GM19452 (cell line): ENCODE results near the gene MALL.
"Not testable (repeated sequence)": the region's sequence is repeated elsewhere in the genome, so short reads cannot be mapped to it uniquely, and the experiment has no call there.

ENCODE experiments used
- ATAC-seq: cut with Tn5 transposase; IDR thresholded peaks from one replicate; pipeline ENCODE4 v1.9.1; 2021; ENCODE audit not compliant: unreplicated experiment

The MALL gene

DNA sequence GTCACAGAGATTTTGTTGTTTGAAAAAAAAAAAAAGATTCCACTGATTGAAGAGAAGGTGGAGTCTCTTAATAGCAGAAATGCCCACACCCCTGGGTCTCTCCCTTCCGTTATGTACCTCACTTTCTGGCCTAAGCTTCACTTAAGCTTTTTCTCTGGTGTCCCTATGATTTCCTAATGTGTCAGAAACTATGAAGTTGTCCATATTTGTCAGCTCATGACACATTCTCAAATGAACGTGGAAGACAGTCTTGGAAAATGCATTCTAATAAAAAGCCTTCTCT lies 5.4 kb upstream of the MALL start:
- ATAC-seq: no peak

DNA sequence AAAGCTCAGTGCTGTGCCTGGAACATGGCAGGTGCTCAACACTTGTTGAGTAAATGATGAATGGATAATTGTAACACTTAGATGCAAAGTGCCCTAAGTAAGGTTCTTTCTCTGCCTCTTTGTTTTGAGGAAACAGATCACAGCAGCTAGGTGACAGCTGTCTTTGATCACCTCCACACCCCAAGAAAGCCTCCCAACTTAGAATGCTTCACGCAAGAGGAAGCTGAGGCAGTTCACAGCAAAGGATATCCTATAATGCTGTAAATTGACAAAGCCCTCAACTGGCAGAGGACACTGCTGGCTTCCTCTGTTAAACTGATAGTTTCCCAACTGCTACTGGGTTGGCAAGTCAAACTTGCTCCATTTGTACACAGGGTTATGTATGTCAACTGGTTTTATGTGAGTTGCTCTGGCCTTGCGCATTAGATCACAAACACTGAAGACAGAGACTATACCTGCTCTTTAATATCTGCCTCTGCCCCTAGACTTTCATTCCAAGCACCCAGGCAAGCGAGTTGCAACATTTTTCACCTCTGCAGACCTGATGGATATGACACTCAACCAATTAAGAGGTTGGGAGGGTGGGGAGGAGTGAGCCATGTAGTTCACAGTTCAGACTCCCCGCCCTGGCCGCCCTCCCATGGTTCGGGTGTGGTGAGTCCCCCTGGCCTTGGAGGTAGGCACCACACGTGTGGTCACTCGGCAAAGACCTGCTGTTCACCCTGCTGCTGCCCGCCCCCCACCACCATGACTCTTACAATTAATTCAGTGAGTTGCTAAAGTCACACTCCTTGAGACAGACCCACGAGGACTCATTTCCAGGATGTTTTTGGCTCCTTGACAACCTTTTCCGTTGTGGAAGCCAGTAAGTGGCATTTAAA lies 4.8 kb upstream of the MALL start:
- ATAC-seq: no peak

DNA sequence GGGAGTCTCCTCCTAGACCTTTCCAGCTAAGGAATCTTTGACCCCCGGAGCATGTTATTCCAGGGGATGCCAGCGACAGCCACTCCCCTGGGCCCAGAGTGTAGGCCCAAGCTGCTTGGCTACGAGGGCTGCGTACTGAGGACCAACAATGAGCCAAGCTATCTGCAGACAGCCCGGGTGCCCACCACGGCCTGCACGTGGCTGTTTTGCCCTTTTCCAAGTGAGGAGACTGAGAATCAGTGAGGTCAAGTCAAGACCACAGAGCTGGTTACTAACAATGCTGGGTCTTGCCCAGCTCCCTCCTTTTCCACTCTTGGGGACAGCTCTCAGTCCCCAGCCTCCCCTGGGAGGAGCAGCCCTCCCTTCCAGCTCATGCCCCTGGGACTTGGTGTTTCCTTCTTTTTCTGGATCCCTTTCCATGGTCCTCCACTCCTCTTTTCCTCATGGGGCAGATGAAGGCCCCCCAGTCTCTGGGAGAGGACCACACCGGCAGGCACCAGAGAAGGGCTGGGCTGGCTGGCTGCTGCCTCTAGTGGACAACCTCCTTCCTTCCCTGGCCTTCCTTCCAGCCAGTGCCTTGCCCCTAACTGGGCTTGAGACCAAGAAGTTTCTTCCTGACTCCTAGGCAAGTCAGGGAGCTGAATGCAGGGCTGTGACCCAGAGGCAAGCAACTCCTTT lies 550 bp upstream of the MALL start:
- ATAC-seq: no peak

DNA sequence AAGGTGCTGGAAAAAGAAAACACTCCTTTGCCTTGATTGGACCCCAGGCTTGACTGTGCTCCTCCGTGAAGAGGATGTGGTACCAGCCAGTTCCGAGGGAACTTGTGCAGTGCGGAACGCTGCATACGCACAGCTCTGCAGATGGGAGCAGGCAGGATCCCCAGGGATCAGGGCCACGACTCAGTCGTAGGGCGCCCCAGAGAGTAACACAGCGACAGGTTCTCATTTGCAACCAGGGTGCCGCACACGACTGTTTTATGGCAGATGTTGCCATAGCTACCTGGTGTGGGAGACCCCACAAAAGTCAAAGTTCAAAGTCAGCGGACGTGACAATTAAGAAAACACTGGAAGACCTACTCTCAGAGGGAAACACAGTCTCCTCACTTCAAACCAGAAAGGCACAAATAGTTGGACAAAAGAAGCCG lies 779 bp downstream of the MALL start:
- ATAC-seq: no peak

DNA sequence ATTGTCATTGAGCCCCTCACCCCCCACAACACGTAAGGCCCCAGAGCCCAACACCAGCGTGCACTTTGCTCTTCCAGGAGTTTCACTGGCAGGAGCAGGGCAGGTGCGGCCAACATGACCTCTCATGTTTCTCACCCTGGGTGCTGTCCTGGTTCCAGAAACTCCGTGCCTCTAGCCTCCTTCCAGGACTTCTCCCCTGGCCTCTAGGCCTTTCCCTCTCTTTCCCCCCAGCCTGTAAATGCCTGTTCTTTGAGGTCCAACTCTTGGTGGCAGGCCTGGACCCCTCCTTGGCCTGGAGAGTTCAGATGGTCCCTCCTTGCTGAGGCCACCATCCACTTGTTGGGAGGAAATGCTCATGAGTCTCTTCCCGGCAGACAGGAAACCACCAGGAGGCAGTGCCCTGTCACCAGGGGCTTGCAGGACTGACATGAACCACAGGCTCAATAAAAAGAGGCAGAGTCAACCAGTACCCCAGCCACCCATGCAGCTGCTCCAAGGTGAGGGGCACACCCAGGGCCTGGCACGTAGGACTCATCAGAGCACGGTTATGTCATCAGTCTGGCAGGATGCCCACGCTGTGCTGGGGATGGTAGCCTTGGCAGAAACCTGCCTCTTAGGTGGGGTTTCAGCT lies 1.5 kb downstream of the MALL start:
- ATAC-seq: no peak

DNA sequence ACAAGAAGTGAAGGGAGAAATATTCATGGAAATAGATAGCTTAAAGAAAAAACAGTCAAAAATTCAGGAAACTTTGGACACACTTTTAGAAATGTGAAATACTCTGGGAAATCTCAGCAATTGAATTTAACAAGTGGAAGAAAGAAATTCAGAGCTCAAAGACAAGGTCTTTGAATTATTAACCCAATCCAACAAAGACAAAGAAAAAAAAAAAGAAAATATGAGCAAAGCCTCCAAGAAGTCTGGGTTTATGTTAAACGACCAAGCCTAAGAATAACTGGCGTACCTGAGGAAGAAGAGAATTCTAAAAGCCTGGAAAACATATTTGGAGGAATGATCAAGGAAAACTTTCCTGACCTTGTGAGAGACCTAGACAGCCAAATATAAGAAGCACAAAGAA lies 7.3 kb downstream of the MALL start:
- not testable (repeated sequence) for ATAC-seq

DNA sequence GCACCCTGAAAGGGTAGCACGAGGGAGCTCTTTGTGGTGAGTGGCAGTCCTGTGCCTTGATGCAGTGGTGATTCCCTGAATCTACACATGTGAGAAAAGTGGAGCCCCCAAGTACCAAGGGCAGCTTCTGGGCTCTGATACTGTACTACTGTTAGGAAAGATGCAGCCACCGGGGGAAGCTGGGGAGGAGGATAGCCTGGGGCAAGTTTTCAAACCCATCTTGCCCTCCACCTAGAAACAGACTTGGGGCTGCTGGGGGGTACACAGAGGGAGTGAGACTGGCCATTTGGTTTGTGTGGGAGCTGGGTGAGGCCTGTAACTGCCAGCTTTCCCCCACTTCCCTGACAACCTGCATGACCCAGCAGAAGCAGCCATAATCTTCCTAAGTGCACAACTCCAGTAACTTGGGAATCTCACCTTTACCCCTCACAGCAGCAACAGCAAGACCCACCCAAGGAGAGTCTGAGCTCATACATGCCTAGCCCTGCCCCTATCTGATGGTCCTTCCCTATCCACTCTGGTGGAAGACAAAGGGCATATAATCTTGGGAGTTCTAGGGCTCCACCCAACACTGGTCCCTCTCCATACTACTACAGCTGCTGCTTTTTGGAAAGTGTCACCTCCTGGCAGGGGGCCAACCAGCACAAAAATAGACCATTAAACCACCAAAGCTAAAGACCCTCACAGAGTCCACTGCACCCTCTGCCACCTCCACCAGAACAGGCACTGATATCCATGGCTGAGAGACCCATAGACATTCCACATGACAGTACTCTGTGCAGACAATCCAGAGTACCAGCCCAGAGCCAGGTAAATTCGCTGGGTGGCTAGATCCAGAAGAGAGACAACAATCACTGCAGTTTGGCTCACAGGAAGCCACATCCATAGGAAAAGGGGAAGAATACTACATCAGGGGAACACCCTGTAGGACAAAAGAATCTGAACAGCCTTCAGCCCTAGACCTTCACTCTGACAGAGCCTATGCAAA lies 8.2 kb downstream of the MALL start:
- ATAC-seq: no peak

DNA sequence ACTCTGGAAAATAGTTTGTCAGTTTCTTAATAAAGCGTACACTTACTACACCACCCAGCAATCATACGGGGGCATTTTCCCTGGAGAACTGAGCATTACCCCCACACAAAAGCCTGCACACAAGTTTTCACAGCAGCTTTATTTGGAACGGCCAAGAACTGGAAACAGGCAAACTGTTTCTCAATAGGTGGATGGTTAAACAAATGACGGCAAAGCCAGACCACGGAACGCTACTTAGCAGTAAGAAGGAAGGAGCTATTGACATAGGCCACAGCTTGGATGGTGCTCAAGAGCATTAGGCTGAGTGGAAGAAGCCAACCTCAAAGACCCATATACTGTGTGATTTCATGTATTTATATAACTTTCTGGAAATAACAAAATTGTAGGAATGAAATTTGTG lies 9.0 kb downstream of the MALL start:
- no peak for ATAC-seq

DNA sequence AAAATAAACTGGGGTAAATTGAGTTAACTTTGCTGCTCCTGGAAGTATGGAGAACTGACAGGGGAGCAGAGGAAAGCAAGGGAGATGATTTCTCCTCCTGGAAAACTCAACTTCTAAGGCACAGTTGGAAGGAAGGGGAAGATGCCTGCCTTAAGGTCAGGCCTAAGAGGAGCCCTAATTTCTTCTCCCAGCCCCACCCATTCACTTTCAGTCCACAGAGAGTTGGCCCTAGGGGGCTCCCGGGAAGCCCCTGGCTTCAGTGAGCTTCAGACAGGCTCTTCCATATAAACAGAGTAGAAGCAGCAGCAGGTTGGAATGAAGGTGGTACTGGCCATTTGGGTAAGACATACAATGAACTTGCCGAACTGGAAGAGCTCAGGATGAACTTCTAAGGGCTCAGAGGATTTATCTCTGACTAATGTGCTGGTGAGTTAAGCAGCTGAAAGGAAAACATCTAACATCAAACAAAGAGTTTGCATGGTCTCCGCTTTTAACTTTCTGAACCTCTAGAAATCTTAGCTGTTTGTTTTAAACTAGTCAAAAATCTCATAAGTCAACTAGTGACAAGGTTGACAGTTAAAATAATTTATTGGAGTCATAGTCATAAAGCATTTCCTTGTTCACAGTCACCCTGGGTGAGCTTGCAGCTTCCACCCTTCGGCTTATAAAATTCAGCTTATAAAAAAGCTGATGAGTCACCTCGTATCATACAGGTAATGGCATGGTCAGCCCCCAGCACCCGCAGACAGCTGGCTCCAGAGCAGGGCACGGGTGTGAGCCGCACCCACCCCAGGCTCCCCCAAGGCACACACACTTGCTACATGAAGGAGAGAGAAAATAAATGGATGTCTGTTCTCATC lies 9.8 kb downstream of the MALL start:
- ATAC-seq: no peak

DNA sequence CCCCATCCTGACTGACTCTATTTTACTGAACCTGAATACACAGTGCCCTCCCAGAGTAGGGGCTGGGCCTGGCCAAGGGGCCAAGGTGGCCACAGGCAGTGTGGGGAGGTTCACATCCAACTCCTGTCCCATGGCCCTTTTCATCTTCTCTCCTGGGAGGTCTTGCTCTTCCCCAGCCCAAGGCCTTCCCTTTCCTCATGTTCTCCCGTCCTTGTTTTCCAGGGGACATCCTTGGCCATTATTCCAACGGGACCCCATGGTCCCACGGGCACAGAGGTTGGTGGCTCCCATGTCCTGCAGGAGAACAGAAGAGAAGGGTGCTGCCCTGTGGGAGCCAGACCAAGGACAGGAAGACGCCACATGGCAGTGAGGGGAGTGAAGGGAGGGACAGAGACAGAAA lies 10.4 kb downstream of the MALL start:
- no peak for ATAC-seq

DNA sequence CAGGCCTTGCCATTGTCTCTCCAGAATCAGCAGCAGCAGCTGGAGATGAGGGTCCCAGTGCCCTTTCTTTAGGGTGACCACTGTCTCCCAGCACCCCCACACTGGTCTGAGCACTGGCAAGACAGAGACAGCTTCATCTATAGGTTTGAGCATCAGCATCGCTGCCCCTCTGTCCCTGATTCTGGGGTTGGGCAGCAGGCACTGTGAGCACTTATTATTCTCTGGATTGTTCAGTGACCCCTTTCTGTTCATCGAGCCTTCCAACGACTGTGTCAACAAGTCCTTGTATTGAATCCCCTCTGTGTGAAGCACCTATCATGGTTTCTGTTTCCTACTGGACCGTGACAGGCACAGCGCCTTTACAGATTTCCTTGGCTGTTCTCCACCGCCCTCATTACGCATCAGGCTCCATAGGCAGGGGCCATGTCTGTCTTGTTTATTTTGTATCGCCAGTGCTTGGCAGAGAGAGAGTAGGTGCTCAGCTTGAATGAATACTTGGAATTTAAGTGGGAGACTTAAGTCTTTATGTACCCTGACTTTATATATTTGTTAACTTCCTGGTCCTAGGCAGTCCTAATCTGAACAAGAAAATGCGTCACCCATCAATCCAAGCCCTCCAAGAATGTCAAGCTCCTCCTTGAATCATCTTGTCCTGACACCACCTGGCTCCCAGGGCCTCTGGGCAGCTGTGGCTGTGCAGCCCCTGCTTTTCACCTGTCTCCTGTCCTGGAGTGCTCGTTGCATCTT lies 11.4 kb downstream of the MALL start:
- no peak for ATAC-seq

DNA sequence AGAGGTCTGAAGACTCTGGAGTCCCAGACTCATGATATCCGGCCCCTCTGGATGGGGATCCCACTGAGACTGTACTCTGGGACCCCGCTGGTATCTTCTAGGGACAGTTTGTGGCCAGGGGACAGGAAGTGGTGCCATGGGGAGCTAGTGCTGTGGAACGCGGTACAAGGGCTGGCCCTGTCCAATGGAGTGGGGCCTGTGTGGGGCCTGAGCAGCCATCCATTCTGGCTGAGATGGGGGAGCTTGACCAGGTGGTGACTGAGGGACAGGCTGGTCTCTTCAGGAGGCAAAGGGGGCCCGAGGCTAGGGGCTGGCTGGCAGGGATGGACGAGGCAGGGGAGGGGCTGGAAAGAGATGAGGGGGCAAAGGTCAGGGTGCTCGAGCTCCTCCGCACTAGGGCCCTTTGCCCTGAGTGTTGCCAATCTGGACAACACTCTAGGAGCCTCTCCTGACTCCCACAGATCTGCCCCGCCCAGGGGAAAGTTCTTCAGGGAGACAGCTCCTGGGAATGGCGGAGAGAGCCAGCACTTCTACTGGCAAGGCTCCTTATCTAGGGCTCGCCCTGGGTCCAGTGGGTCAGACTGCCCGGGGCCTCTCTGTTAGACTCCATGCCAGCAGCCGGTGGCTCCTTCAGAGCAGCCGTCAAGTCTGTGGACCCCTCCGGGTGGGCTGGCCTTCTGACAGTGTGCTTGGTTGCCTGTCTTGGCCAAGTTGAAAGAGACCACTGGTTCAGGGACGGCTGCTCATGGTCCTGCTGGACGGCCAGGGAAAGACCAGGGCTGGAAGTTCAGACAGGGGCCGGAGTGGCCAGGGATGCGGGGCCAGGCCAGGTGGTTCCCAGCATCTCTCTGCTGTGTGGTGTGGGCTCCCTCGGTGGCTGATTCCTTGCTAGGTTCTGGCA lies 12.3 kb downstream of the MALL start:
- no peak for ATAC-seq

DNA sequence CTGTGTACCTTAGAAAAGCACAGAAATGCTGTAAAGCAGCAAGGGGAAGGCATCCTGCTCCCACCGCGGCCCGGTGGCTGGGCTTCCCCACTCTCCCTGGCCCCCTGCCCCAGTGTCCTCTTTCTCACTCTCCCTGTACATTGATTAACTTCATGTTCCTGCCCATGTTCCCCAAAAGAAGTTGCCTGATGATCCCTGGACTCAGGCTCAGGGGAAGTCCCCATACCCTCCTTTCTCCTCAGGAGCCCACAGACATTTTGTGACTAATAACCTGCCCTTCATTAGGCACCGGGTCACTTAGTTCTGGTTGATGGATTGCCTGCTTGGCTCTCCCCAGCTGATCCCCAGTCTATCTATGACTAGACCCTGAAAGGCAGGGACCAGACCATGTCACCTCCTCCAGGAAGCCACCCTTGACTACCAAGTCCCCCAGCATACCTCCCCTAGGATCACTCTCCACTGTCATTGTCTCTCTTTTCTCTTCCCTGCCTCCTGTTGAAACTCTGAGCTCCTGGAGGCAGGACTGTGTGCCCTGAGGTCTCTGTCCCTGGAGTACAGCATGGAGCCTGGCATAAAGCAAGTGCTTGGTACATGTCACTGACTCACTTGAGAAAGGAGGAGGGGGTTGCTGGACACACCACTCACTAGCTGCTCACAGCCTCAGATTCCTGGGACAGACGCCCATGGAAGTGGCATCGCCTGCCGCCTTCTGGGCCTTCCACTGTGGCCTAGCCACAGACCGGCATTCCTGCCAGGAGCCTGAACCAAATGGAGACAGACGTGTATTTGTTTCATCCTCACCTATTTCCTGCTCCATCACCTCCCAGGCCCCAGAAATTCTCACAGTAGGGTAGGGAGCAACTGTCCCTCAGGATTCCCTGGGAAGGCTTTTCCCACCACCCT lies 13.5 kb downstream of the MALL start:
- no peak for ATAC-seq

DNA sequence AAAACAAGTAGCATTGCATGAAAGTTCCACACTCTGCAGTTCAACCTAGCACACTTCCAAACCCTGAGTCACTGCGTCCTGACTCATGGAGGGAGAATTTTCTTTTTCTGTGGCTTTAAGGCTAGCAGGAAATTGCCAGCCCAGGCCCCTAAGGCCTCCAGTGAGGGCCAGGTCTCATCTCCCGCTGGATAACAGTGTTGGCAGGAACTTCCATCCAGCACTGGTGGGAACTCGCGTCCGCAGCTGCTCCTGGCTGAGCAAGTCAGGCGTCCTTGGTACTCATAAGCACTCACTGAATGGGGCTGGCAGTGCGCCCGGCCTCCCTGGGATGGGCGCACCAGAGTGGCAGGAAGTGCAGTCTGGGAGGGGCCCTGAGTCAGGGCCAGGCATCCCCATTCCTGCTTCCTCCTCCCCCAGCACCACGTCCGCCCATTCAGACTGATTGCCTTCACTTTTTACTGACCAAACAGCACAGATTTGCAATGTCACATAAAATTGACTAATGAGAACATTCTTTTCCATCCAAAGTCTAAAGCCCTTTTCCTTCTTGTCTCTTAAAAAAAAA lies 14.3 kb downstream of the MALL start:
- ATAC-seq: no peak

DNA sequence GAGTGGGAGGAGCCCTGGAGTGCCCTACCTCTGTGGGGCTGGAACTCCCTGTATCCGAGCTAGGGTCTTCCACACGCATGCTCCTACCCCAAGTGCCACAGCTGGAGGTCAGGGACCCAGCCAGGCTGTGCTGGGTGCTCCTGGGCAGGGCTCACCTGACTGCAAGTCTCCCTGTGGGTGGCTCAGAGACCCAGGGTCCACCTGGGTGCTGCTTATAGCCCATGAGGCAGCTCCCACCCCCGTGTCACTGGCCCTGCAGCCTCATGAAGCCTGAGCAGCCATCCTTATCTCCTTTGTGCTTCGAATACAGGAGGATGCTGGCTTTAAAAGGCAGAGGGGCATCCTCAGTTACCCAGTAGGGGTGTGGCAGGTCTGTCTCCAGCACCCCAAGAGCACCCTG lies 14.7 kb downstream of the MALL start:
- not testable (repeated sequence) for ATAC-seq

DNA sequence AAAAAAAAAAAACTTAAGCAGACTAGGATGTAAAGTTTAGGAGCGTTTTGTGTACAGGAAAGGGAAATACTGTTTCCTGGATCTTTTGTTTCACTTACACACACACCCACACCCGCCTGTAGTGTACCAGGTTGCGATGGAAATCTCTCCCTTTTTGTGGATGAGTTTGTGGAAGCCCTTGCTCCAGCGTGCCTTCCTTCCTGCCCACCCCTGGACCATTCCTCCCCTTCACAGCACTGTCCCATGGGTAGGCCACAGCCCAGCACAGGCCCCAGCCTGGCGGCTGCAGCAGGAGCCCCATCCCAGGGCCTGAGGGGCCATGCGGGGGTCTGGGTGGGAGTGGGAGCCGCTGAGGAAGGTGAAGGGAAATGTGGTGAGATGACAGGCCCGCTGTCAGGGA lies 15.1 kb downstream of the MALL start:
- ATAC-seq: no peak
